PC-3 (cell line): ENCODE measurements around the gene DXO. TPM values are rescaled to one million over a fixed set of nuclear protein-coding genes. Genes with fewer than 3 reads are reported as not detected.

Source experiments
- ATAC-seq: fragments of 200-7000 bp; cut with Tn5 transposase; 2 replicates; pipeline ENCODE4 v1.9.1; 2020; ENCODE audit warnings: mild to moderate bottlenecking, moderate library complexity
- BruUV-seq: library from RNA; stranded (reverse); fragments of 400-500 nt; replicated peaks from 2 replicates; lab custom pipeline; 2021; lab: Mats Ljungman, UMichigan
- CTCF ChIA-PET: fragments of 300-600 bp; sonication (Branson Sonifier 250); formaldehyde crosslinking; loops from one replicate; lab custom pipeline; 2022; ENCODE audit warnings: antibody characterized with exemption; lab: Charles Lee
- POLR2A ChIA-PET: fragments of 300-600 bp; sonication (Branson Sonifier 250); formaldehyde crosslinking; loops from one replicate; lab custom pipeline; 2022; ENCODE audit warnings: antibody characterized with exemption; ENCODE audit not compliant: unreplicated experiment; lab: Charles Lee
- DNase-seq: peaks from one replicate; pipeline ENCODE4 v3.0.0-alpha.2; 2015
- H2AFZ ChIP-seq: fragments of 300-600 bp; sonication (generic); 2 replicates; pipeline ENCODE4 v1.6.0; 2016; ENCODE audit warnings: antibody characterized with exemption, low read length
- H3F3A ChIP-seq: fragments of 300-600 bp; sonication (generic); one replicate; pipeline ENCODE4 v1.6.0; 2017; ENCODE audit warnings: antibody characterized with exemption, low read length, control low read depth, mild to moderate bottlenecking; ENCODE audit not compliant: unreplicated experiment
- H3K27ac ChIP-seq: fragments of 300-600 bp; sonication (generic); 2 replicates; pipeline ENCODE4 v1.5.1; 2016; ENCODE audit warnings: mild to moderate bottlenecking, low read length
- H3K27me3 ChIP-seq: fragments of 300-600 bp; sonication (generic); 2 replicates; pipeline ENCODE4 v1.6.1; 2016; ENCODE audit warnings: low read length, mixed read lengths
- H3K36me3 ChIP-seq: fragments of 300-600 bp; sonication (generic); 2 replicates; pipeline ENCODE4 v1.6.1; 2016; ENCODE audit warnings: low read depth, mixed run types, low read length, mixed read lengths
- H3K4me1 ChIP-seq: fragments of 300-600 bp; sonication (generic); 2 replicates; pipeline ENCODE4 v1.5.1; 2016; ENCODE audit warnings: low read length; ENCODE audit not compliant: insufficient read depth
- H3K4me2 ChIP-seq: fragments of 300-600 bp; sonication (generic); 2 replicates; pipeline ENCODE4 v1.6.0; 2016; ENCODE audit warnings: low read length
- H3K4me3 ChIP-seq: fragments of 300-600 bp; sonication (generic); 2 replicates; pipeline ENCODE4 v1.5.1; 2016; ENCODE audit warnings: mild to moderate bottlenecking, low read length, mixed read lengths
- H3K79me2 ChIP-seq: fragments of 300-600 bp; sonication (generic); 2 replicates; pipeline ENCODE4 v1.6.1; 2017; ENCODE audit warnings: low read length, mixed read lengths
- H3K9ac ChIP-seq: fragments of 300-600 bp; sonication (generic); 2 replicates; pipeline ENCODE4 v1.6.0; 2016; ENCODE audit warnings: mild to moderate bottlenecking, low read length
- H3K9me2 ChIP-seq: fragments of 300-600 bp; sonication (generic); replicated peaks from 2 replicates; pipeline ENCODE4 v1.6.1; 2016; ENCODE audit warnings: mixed run types, low read length, mixed read lengths
- H3K9me3 ChIP-seq: fragments of 300-600 bp; sonication (generic); 2 replicates; pipeline ENCODE4 v1.6.1; 2016; ENCODE audit warnings: low read length, mixed read lengths
- H4K20me1 ChIP-seq: fragments of 300-600 bp; sonication (generic); 2 replicates; pipeline ENCODE4 v1.6.1; 2016; ENCODE audit warnings: low read length, mixed read lengths
- EZH2 ChIP-seq: fragments of 300-600 bp; sonication (generic); IDR thresholded peaks from one replicate; pipeline ENCODE4 v1.6.1; 2017; ENCODE audit warnings: antibody characterized with exemption, mild to moderate bottlenecking, low read length; ENCODE audit not compliant: unreplicated experiment
- EZH2phosphoT487 ChIP-seq: fragments of 300-600 bp; sonication (generic); IDR thresholded peaks from 2 replicates; pipeline ENCODE4 v1.6.1; 2018; ENCODE audit warnings: mild to moderate bottlenecking, antibody characterized with exemption, low read length, borderline replicate concordance
- intact Hi-C: fragments of 100-400 bp; cut with micrococcal nuclease; formaldehyde crosslinking; loops from 2 replicates; pipeline ENCODE4 v1.9.0; 2023
- total RNA-seq: library from RNA; depleted of rRNA; stranded (reverse); fragments of >200 nt; gene quantifications from 2 replicates; pipeline ENCODE4 v1.2.3, GENCODE V29; 2014
- TF ChIP-seq, protein P1 (sequence below): fragments of 300-600 bp; sonication (generic); conservative IDR thresholded peaks from 2 replicates; pipeline ENCODE4 v1.5.1; 2017; ENCODE audit warnings: antibody characterized with exemption, low read depth, mild to moderate bottlenecking, low read length

Gene DXO
- total RNA-seq, 1 experiment from 2014 or later = 27.1 TPM

DNA sequence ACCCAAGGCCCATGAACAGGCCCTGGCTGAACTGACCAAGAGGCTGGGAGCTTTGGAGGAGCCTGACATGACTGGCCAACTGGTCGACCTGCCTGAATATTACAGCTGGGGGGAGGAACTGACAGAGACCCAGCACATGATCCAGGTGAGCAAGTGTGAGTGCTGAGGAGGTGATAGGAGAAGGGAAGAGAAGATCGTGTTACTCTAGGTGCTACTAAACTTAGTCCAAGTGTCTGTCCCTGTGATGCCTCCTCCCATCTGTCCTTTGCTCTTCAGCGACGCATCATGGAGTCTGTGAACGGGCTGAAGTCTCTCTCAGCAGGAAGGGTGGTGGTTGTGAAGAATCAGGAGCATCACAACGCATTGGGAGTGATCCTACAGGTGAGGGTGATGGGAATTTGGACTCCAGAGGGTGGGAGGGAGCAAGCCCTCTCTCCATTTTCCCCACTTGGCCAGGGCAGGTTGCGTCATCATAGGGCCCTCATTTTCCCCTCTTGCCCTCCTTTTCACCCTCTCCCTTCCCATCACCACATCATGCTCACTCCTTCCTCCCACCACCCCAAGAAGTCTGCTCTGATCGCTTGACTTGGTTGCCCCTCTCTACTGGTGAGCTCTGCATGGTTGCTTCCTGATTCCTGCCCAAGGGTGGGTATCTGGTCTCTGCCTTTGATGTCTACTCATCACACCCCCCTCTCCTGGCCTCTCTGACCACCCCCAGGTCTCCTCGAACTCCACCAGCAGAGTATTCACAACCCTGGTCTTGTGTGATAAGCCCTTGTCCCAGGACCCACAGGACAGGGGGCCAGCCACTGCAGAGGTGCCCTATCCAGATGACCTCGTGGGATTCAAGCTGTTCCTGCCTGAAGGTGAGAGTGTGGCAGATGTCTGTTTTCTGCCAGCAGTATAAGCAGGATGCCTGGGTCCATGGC, 4.7 kb downstream of the DXO start:
- H3K9me2 ChIP-seq = no peaks in the 10 kb centered on the region
- H3K4me1 ChIP-seq = 0 out of 2 replicates have a peak, but pooled peaks cover 13% of the 10 kb centered on the region
- no peaks in the 10 kb centered on the region for H3K27me3 ChIP-seq
- no peak overlapping the region for H3K9ac ChIP-seq
- no peak overlapping the region for H3K4me2 ChIP-seq
- no peak overlapping the region for H3K27ac ChIP-seq
- TF ChIP-seq EZH2 = no peak
- TF ChIP-seq EZH2phosphoT487 = no peak
- TF ChIP-seq, protein P1, sequence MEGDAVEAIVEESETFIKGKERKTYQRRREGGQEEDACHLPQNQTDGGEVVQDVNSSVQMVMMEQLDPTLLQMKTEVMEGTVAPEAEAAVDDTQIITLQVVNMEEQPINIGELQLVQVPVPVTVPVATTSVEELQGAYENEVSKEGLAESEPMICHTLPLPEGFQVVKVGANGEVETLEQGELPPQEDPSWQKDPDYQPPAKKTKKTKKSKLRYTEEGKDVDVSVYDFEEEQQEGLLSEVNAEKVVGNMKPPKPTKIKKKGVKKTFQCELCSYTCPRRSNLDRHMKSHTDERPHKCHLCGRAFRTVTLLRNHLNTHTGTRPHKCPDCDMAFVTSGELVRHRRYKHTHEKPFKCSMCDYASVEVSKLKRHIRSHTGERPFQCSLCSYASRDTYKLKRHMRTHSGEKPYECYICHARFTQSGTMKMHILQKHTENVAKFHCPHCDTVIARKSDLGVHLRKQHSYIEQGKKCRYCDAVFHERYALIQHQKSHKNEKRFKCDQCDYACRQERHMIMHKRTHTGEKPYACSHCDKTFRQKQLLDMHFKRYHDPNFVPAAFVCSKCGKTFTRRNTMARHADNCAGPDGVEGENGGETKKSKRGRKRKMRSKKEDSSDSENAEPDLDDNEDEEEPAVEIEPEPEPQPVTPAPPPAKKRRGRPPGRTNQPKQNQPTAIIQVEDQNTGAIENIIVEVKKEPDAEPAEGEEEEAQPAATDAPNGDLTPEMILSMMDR = no peak
- H3F3A ChIP-seq = no peaks in the 10 kb centered on the region
- peaks cover 22% of the 10 kb centered on the region for H3K79me2 ChIP-seq
- H3K9me3 ChIP-seq = no peaks in the 10 kb centered on the region
- no TSS peak for BruUV-seq
- no peak for DNase-seq
- intact Hi-C loops = no loop called here
- H4K20me1 ChIP-seq = no peaks in the 10 kb centered on the region
- CTCF ChIA-PET = no interaction called here
- POLR2A ChIA-PET = no interaction called here
- H3K36me3 ChIP-seq = peaks cover 48% of the 10 kb centered on the region
- H2AFZ ChIP-seq = no peak overlapping the region
- no peak overlapping the region for H3K4me3 ChIP-seq
- ATAC-seq = no peak

DNA sequence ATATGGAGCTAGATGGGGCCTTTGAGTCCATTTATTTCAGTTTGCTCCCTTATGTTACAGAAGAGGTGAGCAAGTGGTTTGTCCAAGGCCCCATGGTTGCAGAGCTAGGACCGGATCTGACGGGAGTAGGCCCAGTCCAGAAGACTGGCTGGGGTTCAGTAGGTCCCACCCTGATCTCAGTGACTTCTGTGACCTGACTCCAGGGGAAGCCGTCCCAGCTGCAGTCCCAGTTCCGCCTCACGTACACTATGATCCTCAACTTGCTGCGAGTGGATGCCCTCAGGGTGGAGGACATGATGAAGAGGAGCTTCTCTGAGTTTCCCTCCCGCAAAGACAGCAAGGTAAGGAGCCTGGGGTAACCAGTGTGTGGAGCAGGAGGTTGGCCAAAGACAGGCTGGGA, 5.4 kb downstream of the DXO start:
- no peaks in the 10 kb centered on the region for H3F3A ChIP-seq
- BruUV-seq = no TSS peak
- H4K20me1 ChIP-seq = no peaks in the 10 kb centered on the region
- no peaks in the 10 kb centered on the region for H3K27me3 ChIP-seq
- no peak overlapping the region for H2AFZ ChIP-seq
- no peak overlapping the region for H3K9ac ChIP-seq
- H3K4me1 ChIP-seq = 0 out of 2 replicates have a peak, but pooled peaks cover 13% of the 10 kb centered on the region
- H3K4me2 ChIP-seq = no peak overlapping the region
- peaks cover 19% of the 10 kb centered on the region for H3K79me2 ChIP-seq
- DNase-seq (no peak), ATAC-seq (no peak)
- H3K4me3 ChIP-seq = no peak overlapping the region
- peaks cover 53% of the 10 kb centered on the region for H3K36me3 ChIP-seq
- no peaks in the 10 kb centered on the region for H3K9me2 ChIP-seq
- no peak overlapping the region for H3K27ac ChIP-seq
- H3K9me3 ChIP-seq = no peaks in the 10 kb centered on the region
- intact Hi-C loops = no loop called here
- ChIA-PET CTCF (no interaction called here), POLR2A (no interaction called here)
- TF ChIP-seq EZH2 (no peak), EZH2phosphoT487 (no peak)
- TF ChIP-seq, protein P1 = no peak

DNA sequence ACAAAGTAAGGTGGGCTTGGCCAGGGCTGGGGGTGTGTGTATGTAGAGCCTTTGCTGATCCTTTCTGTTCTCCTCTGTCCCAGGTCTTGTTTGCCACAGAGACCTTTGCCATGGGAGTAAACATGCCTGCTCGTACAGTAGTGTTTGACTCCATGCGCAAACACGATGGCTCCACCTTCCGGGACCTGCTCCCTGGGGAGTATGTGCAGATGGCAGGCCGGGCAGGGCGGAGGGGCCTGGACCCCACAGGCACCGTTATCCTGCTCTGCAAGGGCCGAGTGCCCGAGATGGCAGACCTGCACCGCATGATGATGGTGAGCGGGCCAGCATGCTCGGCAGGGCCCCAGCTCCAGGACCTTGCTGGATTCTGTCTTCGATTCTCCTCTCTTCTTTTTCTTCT, 6.2 kb downstream of the DXO start:
- no peak for ATAC-seq
- Histone ChIP-seq H3K9me2 (no peaks in the 10 kb centered on the region), H3K27me3 (no peaks in the 10 kb centered on the region), H2AFZ (no peak overlapping the region), H3F3A (no peaks in the 10 kb centered on the region), H3K4me1 (0 out of 2 replicates have a peak, but pooled peaks cover 10% of the 10 kb centered on the region), H4K20me1 (no peaks in the 10 kb centered on the region), H3K4me3 (no peak overlapping the region), H3K9me3 (no peaks in the 10 kb centered on the region), H3K27ac (no peak overlapping the region), H3K36me3 (peaks cover 56% of the 10 kb centered on the region), H3K4me2 (no peak overlapping the region), H3K9ac (no peak overlapping the region), H3K79me2 (peaks cover 11% of the 10 kb centered on the region)
- no TSS peak for BruUV-seq
- intact Hi-C loops = no loop called here
- DNase-seq = no peak
- no peak for TF ChIP-seq EZH2phosphoT487
- TF ChIP-seq EZH2 = no peak
- TF ChIP-seq, protein P1 = no peak
- ChIA-PET CTCF (no interaction called here), POLR2A (interaction anchor here (0.6 kb wide), 1 partner anchor 150 kb away, joined by 3 read pairs; the partner anchor contains the start of gene HSPA1A)
